ENCODE data around the gene NFIA. TPM values are rescaled to one million over a fixed set of nuclear protein-coding genes. Genes with fewer than 3 reads are reported as not detected.

Gene NFIA
- polyA plus RNA-seq, 4 donors = 1.6 to 9.7 (median 4.9) TPM

- Histone ChIP-seq H3K36me3 (ENCODE audit: control insufficient read depth in 3 of 3, insufficient read depth in 2 of 3, low read depth in 1 of 3, low read length in 3 of 3) (no peaks in the 10 kb centered on the region), H3K27ac (ENCODE audit: low read depth in 1 of 3, low read length in 2 of 3) (peak overlapping the region; percentile 9 to 90 (median 59)), H3K4me3 (ENCODE audit: low read depth in 1 of 3, low read length in 3 of 3) (peak overlapping the region; percentile 71 to 79 (median 75)), H3K27me3 (ENCODE audit: control insufficient read depth in 3 of 3, insufficient read depth in 3 of 3, low read length in 3 of 3) (peaks cover 0 to 33% (median 3%) of the 10 kb centered on the region in 3 donors), H3K4me1 (ENCODE audit: control insufficient read depth in 3 of 3, insufficient read depth in 2 of 3, low read depth in 1 of 3, low read length in 2 of 3) (peaks cover 0 to 45% (median 10%) of the 10 kb centered on the region in 3 donors), H3K9me3 (ENCODE audit: control insufficient read depth in 2 of 2, insufficient read depth in 1 of 2, low read depth in 1 of 2, low read length in 1 of 2) (no peaks in the 10 kb centered on the region)
- FAIRE-seq = no peak
- peak in 1 of 2 donors; percentile 46 for DNase-seq
- 1 to 2% (median 2%) methylated on average over 52 to 85 of the region's 85 CpGs for WGBS, 3 donors
Observed at GRCh38 chr1:61050541-61051442, 31.6 kb upstream of the NFIA start.

DNA sequence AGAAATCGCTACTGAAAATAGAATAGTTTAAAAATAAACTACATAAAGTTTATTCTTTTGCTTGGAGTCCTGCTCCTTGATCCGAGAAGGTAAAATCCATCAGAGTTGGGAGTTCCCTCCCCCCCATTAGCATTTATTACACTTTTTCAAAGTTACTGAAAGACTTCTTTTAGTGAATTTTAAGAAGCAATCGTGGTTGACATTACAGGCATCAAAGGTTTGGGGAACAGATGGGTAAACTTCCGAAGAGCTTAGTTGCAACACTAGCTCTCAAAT is 31.0 kb upstream of the NFIA start:
- Histone ChIP-seq H3K27me3 (ENCODE audit: control insufficient read depth in 3 of 3, insufficient read depth in 3 of 3, low read length in 3 of 3) (peaks cover 0 to 32% (median 3%) of the 10 kb centered on the region in 3 donors), H3K36me3 (ENCODE audit: control insufficient read depth in 3 of 3, insufficient read depth in 2 of 3, low read depth in 1 of 3, low read length in 3 of 3) (no peaks in the 10 kb centered on the region), H3K4me1 (ENCODE audit: control insufficient read depth in 3 of 3, insufficient read depth in 2 of 3, low read depth in 1 of 3, low read length in 2 of 3) (peaks cover 0 to 51% (median 10%) of the 10 kb centered on the region in 3 donors), H3K4me3 (ENCODE audit: low read depth in 1 of 3, low read length in 3 of 3) (peak overlapping the region in 2 of 3 donors; percentile 75 to 79), H3K9me3 (ENCODE audit: control insufficient read depth in 2 of 2, insufficient read depth in 1 of 2, low read depth in 1 of 2, low read length in 1 of 2) (no peaks in the 10 kb centered on the region), H3K27ac (ENCODE audit: low read depth in 1 of 3, low read length in 2 of 3) (peak overlapping the region in 1 of 3 donors; percentile 90)
- no peak for DNase-seq
- no peak for FAIRE-seq
- 41 to 70% (median 58%) methylated on average over 4 of the region's 4 CpGs for WGBS, 3 donors

DNA sequence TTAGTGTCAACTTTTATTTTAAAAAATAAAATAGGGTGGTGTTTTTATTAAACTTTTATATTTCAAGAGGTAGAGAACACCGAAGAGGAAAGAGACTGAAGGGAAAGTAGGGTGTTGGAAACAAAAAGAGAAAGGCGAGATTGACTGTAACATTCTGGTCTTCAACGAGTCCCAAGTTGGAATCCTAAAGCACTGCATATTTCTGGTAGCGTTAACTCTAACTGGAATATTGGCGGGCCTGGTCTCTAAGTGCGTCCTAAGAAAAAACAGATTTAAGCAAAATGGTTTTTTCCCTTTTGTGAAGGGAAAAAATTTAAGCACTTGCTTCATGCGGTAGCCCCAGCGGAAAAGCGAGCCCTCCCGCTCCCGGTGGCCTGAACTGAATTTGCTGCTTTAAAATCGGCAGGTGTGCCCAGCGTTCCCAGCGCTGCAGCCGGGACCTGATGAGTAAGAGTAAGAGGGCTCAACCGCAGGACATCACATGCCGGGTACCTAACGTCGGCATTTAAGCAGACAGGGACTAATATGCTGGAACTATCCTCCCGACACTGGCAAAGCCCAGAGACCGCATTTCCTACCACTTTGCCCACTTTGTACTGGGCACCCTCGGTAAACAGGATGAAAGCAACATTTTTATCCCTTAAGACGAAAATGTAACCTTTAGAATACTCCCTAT is 30.5 kb upstream of the NFIA start:
- Histone ChIP-seq H3K4me1 (ENCODE audit: control insufficient read depth in 3 of 3, insufficient read depth in 2 of 3, low read depth in 1 of 3, low read length in 2 of 3) (peaks cover 0 to 52% (median 10%) of the 10 kb centered on the region in 3 donors), H3K36me3 (ENCODE audit: control insufficient read depth in 3 of 3, insufficient read depth in 2 of 3, low read depth in 1 of 3, low read length in 3 of 3) (no peaks in the 10 kb centered on the region), H3K9me3 (ENCODE audit: control insufficient read depth in 2 of 2, insufficient read depth in 1 of 2, low read depth in 1 of 2, low read length in 1 of 2) (no peaks in the 10 kb centered on the region), H3K27ac (ENCODE audit: low read depth in 1 of 3, low read length in 2 of 3) (no peak overlapping the region), H3K4me3 (ENCODE audit: low read depth in 1 of 3, low read length in 3 of 3) (no peak overlapping the region), H3K27me3 (ENCODE audit: control insufficient read depth in 3 of 3, insufficient read depth in 3 of 3, low read length in 3 of 3) (peaks cover 0 to 31% (median 3%) of the 10 kb centered on the region in 3 donors)
- 78 to 93% (median 89%) methylated on average over 23 of the region's 23 CpGs for WGBS, 3 donors
- FAIRE-seq (no peak), DNase-seq (peak in 1 of 2 donors; percentile 39)

DNA sequence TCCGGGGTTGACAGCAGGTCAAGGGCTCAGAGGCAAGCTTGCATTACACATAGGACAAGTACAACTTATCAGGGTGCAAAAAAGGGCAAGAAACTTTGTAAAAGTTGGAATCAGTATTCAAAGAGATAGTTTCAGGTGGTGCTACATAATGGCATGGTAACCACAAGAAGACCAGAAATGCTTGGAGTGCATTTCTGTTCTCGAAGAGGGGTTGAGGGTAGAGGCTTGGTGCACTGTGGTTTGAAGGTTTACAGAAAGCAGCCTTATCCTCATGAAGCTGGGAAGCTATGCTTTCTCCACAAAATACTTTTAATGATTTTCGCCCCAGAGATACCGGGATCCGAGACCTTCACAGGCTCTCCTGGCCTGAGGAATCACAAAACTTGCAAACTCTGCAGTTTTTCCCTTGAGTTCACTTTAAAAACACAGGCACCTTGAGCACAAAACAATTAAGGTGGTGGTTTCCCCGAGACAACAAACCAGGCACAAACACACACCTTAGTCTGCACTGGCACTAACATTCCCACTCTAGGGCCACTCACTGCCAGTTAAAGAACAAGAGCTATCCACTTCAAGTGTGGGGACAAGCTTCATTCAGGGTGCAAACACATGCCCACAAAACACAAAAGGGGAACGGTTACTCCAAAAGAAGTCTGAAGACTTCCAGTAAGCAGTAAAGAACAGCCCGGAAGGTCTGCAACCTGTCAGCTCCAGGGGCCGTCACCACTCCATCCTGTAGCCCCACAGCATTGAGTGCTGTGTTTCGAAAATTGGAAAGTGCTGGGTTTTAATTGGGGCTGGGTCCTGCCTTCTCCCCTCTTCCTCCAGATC is 29.8 kb upstream of the NFIA start:
- Histone ChIP-seq H3K27ac (ENCODE audit: low read depth in 1 of 3, low read length in 2 of 3) (no peak overlapping the region), H3K4me1 (ENCODE audit: control insufficient read depth in 3 of 3, insufficient read depth in 2 of 3, low read depth in 1 of 3, low read length in 2 of 3) (peaks cover 0 to 52% (median 10%) of the 10 kb centered on the region in 3 donors), H3K27me3 (ENCODE audit: control insufficient read depth in 3 of 3, insufficient read depth in 3 of 3, low read length in 3 of 3) (peaks cover 0 to 31% (median 3%) of the 10 kb centered on the region in 3 donors), H3K36me3 (ENCODE audit: control insufficient read depth in 3 of 3, insufficient read depth in 2 of 3, low read depth in 1 of 3, low read length in 3 of 3) (no peaks in the 10 kb centered on the region), H3K4me3 (ENCODE audit: low read depth in 1 of 3, low read length in 3 of 3) (no peak overlapping the region), H3K9me3 (ENCODE audit: control insufficient read depth in 2 of 2, insufficient read depth in 1 of 2, low read depth in 1 of 2, low read length in 1 of 2) (no peaks in the 10 kb centered on the region)
- FAIRE-seq (no peak), DNase-seq (peak in 1 of 2 donors; percentile 40)
- WGBS, 3 donors = 78 to 86% (median 85%) methylated on average over 10 of the region's 10 CpGs

- no peak overlapping the region for H3K27ac ChIP-seq (ENCODE audit: low read depth in 1 of 3, low read length in 2 of 3)
- H3K27me3 ChIP-seq (ENCODE audit: control insufficient read depth in 3 of 3, insufficient read depth in 3 of 3, low read length in 3 of 3) = peaks cover 0 to 31% (median 3%) of the 10 kb centered on the region in 3 donors
- 47 to 54% (median 53%) methylated on average over 10 of the region's 10 CpGs for WGBS, 3 donors
- peak in 1 of 2 donors; percentile 33 for DNase-seq
- peaks cover 0 to 52% (median 10%) of the 10 kb centered on the region in 3 donors for H3K4me1 ChIP-seq (ENCODE audit: control insufficient read depth in 3 of 3, insufficient read depth in 2 of 3, low read depth in 1 of 3, low read length in 2 of 3)
- FAIRE-seq = no peak
- no peaks in the 10 kb centered on the region for H3K36me3 ChIP-seq (ENCODE audit: control insufficient read depth in 3 of 3, insufficient read depth in 2 of 3, low read depth in 1 of 3, low read length in 3 of 3)
- H3K9me3 ChIP-seq (ENCODE audit: control insufficient read depth in 2 of 2, insufficient read depth in 1 of 2, low read depth in 1 of 2, low read length in 1 of 2) = no peaks in the 10 kb centered on the region
- peak overlapping the region in 2 of 3 donors; percentile 13 to 40 for H3K4me3 ChIP-seq (ENCODE audit: low read depth in 1 of 3, low read length in 3 of 3)
Observed at GRCh38 chr1:61053226-61053711, 29.1 kb upstream of the NFIA start.

DNA sequence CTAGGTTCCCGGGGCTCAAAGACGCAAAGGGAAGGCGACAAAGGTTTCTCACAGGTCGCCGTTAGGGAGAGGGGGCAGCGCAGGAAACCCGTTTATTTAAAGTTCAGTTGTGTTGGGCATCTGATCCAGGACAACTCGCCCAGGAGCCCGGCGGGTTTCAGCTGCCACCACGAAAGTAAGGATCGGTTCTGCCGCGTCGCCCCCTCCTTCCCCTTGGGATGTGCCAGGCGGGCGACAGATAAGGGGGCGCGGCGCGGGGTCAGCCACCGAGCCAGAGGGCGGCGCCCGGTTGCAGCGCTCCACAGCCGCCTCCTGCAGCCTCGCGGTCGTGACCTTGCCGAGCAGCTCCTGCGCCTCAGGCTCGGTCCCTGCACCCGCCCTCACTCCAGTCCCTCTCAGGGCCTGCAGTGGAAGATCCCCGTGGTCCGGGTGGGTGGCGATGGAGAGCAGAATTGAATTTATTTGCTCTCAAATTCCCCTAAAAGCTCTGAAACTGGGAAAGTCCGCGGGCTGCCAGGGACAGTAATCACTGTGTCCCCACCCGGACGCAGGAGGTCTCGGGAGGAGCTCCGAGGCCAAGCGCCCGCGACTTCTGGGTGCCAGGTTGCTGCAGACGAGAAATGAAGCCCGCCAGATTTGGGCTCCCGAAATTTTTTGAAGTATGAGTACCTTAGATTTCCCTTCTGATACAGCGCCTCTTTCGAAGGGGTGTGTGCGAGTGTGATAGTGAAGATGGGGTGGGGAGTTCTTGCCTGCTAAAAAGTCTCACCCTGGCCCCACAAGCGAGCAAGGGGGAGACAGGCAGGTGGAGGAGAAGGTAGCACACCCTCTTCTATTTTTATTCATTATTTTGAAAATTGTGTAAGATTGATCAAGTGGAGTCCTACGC is 28.4 kb upstream of the NFIA start:
- DNase-seq (peak; percentile 28 to 61), FAIRE-seq (no peak)
- Histone ChIP-seq H3K27ac (ENCODE audit: low read depth in 1 of 3, low read length in 2 of 3) (peak overlapping the region in 2 of 3 donors; percentile 47 to 66), H3K27me3 (ENCODE audit: control insufficient read depth in 3 of 3, insufficient read depth in 3 of 3, low read length in 3 of 3) (peaks cover 0 to 31% (median 3%) of the 10 kb centered on the region in 3 donors), H3K4me3 (ENCODE audit: low read depth in 1 of 3, low read length in 3 of 3) (peak overlapping the region in 2 of 3 donors; percentile 13 to 40), H3K36me3 (ENCODE audit: control insufficient read depth in 3 of 3, insufficient read depth in 2 of 3, low read depth in 1 of 3, low read length in 3 of 3) (no peaks in the 10 kb centered on the region), H3K9me3 (ENCODE audit: control insufficient read depth in 2 of 2, insufficient read depth in 1 of 2, low read depth in 1 of 2, low read length in 1 of 2) (no peaks in the 10 kb centered on the region), H3K4me1 (ENCODE audit: control insufficient read depth in 3 of 3, insufficient read depth in 2 of 3, low read depth in 1 of 3, low read length in 2 of 3) (peaks cover 0 to 52% (median 10%) of the 10 kb centered on the region in 3 donors)
- 4 to 12% (median 7%) methylated on average over 41 to 54 of the region's 54 CpGs for WGBS, 3 donors

DNA sequence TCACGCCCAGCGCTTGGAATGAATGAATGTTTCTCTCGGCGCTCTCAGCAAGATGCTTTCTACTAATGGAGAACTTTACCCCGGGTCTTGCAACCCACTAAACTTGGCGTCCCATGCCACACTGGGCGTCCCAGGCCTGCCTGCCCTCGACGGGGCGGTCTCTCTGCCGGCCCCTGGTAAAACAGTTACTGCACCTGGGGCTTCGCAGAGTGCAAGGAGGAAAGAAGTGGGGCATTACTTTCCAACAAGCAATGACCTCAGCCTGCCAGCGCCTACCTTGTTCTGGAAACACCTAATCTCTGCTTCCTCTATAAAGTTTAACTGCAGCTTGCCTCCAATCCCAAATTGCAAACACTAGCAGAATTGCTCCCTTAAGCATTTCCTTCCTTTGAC is 27.8 kb upstream of the NFIA start:
- DNase-seq = peak; percentile 51
- Histone ChIP-seq H3K4me3 (ENCODE audit: low read depth in 1 of 3, low read length in 3 of 3) (no peak overlapping the region), H3K27ac (ENCODE audit: low read depth in 1 of 3, low read length in 2 of 3) (peak overlapping the region in 2 of 3 donors; percentile 47 to 66), H3K9me3 (ENCODE audit: control insufficient read depth in 2 of 2, insufficient read depth in 1 of 2, low read depth in 1 of 2, low read length in 1 of 2) (no peaks in the 10 kb centered on the region), H3K27me3 (ENCODE audit: control insufficient read depth in 3 of 3, insufficient read depth in 3 of 3, low read length in 3 of 3) (peaks cover 0 to 31% (median 3%) of the 10 kb centered on the region in 3 donors), H3K4me1 (ENCODE audit: control insufficient read depth in 3 of 3, insufficient read depth in 2 of 3, low read depth in 1 of 3, low read length in 2 of 3) (peaks cover 0 to 50% (median 10%) of the 10 kb centered on the region in 3 donors), H3K36me3 (ENCODE audit: control insufficient read depth in 3 of 3, insufficient read depth in 2 of 3, low read depth in 1 of 3, low read length in 3 of 3) (no peaks in the 10 kb centered on the region)
- 24 to 69% (median 59%) methylated on average over 13 of the region's 13 CpGs for WGBS, 3 donors
- no peak for FAIRE-seq

Data from small intestine (tissue), 7 donors.